ENCODE measurements around the gene TMCC3.
"Not testable (repeated sequence)": the region's sequence is repeated elsewhere in the genome, so short reads cannot be mapped to it uniquely, and the experiment has no call there.

TMCC3 gene, protein sequence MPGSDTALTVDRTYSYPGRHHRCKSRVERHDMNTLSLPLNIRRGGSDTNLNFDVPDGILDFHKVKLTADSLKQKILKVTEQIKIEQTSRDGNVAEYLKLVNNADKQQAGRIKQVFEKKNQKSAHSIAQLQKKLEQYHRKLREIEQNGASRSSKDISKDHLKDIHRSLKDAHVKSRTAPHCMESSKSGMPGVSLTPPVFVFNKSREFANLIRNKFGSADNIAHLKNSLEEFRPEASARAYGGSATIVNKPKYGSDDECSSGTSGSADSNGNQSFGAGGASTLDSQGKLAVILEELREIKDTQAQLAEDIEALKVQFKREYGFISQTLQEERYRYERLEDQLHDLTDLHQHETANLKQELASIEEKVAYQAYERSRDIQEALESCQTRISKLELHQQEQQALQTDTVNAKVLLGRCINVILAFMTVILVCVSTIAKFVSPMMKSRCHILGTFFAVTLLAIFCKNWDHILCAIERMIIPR

DNA sequence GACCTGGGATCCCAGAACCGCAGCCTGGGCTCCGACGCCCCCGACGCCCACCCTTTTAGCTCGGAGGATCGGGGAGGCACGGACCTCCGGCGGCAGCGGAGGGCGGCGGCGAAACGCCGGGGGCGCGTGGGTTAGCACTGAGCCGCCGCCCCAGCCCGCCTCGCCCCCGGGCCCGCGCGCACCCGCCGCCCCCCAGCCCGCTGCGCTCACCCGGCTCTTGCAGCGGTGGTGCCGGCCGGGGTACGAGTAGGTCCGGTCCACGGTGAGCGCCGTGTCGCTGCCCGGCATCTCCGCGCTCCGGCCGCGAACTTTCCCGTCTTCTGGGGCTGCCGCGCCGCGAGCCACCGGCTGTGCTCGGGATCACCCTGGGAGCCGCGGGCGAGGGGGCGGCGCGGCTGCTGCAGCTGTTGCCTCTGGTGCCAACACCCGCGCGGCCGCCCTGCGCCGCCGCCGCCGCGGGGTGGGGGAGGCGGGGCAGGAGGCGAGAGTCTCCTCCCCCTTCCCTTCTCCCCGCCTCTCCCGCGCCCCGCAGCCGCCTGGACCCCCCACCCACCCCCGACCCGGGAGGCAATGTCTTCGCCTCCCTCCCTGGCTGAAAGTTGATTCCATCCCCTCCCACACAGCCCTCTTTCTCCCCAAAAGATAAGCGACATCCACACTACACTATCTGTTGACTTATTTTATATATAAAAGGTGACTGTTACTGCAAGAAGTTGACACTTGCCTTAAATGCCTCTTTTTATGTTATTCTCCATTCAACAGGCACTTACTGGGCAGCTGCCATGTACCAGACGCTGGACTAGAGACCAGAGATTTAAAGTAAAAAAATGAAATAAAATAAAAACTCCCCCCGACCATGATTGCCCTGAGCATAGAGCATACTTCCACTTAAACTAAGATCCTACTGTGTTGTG lies at the start of gene TMCC3:
TMCC3 (minus strand) TSS at position 415 of the 914 bp plus-strand sequence; CDS start at position 288, 127 bp downstream.
- CTCF ChIA-PET, result interaction anchor here (1.0 to 1.5 kb wide), 3 partner anchors 10 to 105 kb away, joined by 3 to 4 read pairs (median 3); no protein-coding TSS in a partner anchor
- TF ChIP-seq, protein P1, sequence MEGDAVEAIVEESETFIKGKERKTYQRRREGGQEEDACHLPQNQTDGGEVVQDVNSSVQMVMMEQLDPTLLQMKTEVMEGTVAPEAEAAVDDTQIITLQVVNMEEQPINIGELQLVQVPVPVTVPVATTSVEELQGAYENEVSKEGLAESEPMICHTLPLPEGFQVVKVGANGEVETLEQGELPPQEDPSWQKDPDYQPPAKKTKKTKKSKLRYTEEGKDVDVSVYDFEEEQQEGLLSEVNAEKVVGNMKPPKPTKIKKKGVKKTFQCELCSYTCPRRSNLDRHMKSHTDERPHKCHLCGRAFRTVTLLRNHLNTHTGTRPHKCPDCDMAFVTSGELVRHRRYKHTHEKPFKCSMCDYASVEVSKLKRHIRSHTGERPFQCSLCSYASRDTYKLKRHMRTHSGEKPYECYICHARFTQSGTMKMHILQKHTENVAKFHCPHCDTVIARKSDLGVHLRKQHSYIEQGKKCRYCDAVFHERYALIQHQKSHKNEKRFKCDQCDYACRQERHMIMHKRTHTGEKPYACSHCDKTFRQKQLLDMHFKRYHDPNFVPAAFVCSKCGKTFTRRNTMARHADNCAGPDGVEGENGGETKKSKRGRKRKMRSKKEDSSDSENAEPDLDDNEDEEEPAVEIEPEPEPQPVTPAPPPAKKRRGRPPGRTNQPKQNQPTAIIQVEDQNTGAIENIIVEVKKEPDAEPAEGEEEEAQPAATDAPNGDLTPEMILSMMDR (IDR thresholded peaks at IDR 0.05; ENCODE audit: control extremely low read depth, extremely low read depth, low read depth, missing control alignments), result no peak
- peak; percentile 56 for DNase-seq (ENCODE audit: extremely low spot score)
- POLR2A ChIA-PET, result interaction anchor here (0.6 kb wide), 1 partner anchor 28 kb away, joined by 3 read pairs; no protein-coding TSS in a partner anchor

DNA sequence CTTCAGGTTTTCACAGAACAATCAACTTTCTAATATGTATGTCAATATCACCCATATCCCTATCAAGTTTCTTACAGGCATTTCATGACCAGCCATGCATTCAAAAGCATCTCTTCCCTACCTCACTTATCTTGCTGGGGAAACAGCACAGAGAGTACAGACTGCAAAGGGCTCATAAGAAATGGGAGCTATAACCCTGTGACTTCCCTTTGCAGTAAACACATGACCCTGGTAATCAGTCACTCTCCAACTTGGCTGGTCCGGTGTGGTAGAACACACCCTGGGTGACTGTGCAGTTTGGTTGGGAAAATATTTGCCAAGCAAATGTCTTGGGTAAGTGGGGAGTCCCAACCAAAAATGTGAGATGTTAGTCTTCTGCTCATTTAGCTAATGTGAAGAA lies 49.4 kb upstream of the TMCC3 start:
- ChIA-PET POLR2A (no interaction called here), CTCF (interaction anchor here (1.2 kb wide), 1 partner anchor 14 kb away, joined by 4 read pairs; no protein-coding TSS in a partner anchor)
- DNase-seq (ENCODE audit: extremely low spot score), result no peak
- TF ChIP-seq, protein P1 (IDR thresholded peaks at IDR 0.05; ENCODE audit: control extremely low read depth, extremely low read depth, low read depth, missing control alignments), result no peak

DNA sequence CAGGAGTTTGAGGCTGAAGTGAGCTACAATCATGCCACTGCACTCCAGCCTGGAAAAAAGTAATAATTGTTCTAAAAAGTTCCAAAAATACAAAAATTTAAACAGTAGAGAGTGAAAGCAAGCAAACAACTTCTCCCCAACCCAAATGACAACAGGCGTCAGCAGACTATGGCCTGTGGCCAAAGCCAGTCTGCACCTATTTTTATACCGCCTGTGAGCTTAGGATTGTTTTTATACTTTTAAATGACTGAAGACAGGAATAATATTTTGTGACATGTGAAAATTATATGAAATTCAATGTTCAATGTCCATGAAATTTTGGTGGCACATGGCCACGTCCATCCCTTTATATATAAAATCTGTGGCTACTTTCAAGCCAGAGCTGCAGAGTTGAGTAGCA lies 48.2 kb upstream of the TMCC3 start:
- TF ChIP-seq, protein P1 (IDR thresholded peaks at IDR 0.05; ENCODE audit: control extremely low read depth, extremely low read depth, low read depth, missing control alignments), result no peak
- ChIA-PET CTCF (interaction anchor here (1.0 to 1.2 kb wide), 3 partner anchors 9 to 60 kb away, joined by 3 read pairs; no protein-coding TSS in a partner anchor), POLR2A (no interaction called here)

DNA sequence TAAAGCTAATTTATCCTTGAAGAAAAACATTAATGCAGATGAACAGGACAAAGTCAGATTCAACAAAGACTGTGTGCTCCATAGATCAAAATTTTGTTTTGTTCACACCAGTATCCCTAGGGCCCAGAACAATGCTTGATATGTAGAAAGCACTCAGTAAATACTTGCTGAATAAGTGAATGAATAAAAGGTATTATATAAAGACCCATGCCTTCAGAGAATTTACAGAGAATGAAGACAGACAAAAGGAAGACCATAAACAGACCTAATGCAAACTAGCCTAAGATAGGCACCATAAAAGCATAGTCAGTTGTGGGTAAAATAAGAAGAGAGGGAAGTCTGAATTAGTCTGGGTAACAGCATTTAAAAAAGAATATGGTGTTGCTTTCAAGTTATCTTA lies 47.3 kb upstream of the TMCC3 start:
- ChIA-PET CTCF (interaction anchor here (1.0 to 1.2 kb wide), 2 partner anchors 8 to 61 kb away, joined by 3 read pairs; no protein-coding TSS in a partner anchor), POLR2A (no interaction called here)

More for the DNA sequence above, 48.2 kb upstream of the TMCC3 start:
- DNase-seq (ENCODE audit: extremely low spot score), result no peak

DNA sequence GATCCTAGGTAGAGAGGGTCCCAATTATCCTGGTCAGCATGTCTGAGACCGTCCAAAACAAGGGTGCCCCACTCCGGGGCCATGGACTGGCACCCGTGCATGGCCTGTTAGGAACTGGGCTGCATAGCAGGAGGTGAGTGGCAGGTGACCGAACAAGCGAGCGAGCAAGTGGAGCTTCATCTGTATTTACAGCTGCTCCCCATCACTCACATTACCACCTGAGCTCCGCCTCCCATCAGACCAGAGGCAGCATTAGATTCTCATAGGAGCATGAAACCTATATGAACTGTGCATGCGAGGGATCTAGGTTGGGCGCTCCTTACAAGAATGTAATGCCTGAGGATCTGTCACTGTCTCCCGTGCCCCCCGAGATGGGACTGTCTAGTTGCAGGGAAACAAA lies 44.4 kb upstream of the TMCC3 start:
- no peak for DNase-seq (ENCODE audit: extremely low spot score)
- ChIA-PET CTCF (no interaction called here), POLR2A (no interaction called here)
- TF ChIP-seq, protein P1 (IDR thresholded peaks at IDR 0.05; ENCODE audit: control extremely low read depth, extremely low read depth, low read depth, missing control alignments), result no peak

More for the DNA sequence above, 47.3 kb upstream of the TMCC3 start:
- TF ChIP-seq, protein P1 (IDR thresholded peaks at IDR 0.05; ENCODE audit: control extremely low read depth, extremely low read depth, low read depth, missing control alignments), result no peak
- DNase-seq (ENCODE audit: extremely low spot score), result no peak

DNA sequence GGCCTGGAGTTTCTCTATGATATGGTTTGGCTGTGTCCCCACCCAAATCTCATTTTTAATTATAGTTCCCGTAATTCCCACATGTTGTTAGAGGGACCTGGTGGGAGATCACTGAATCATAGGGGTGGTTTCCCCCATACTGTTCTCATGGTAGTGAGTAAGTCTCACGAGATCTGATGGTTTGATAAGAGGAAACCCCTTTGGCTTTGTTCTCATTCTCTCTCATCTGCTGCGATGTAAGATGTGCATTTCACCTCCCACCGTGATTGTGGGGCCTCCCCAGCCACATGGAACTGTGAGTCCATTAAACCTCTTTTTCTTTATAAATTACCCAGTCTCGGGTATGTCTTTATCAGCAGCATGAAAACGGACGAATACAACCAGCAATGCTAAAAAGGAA lies 42.5 kb upstream of the TMCC3 start:
- DNase-seq (ENCODE audit: extremely low spot score); CTCF ChIA-PET; POLR2A ChIA-PET: not testable (repeated sequence)

Measured in GM10248 (cell line).